GM19240 (cell line): ENCODE data around the gene SEZ6L.
A peak's percentile ranks its signal among the peaks of the same experiment; 100 is the strongest.

ENCODE experiments used
- DNase-seq: peaks from one replicate; pipeline ENCODE4 v3.0.0; 2011; ENCODE audit warnings: low spot score; ENCODE audit not compliant: insufficient read length

Gene SEZ6L

GRCh38 chr22:26416670-26417276, 247.5 kb downstream of the SEZ6L start:
- no peak for DNase-seq

GRCh38 chr22:26417406-26417805, 248.1 kb downstream of the SEZ6L start:
- DNase-seq: no peak

GRCh38 chr22:26418620-26419019, 249.4 kb downstream of the SEZ6L start:
- no peak for DNase-seq

- no peak for DNase-seq
These were observed 257.7 kb downstream of the SEZ6L start for GRCh38 chr22:26426924-26427323.

- peak; percentile 70 for DNase-seq
These were observed 259.5 kb downstream of the SEZ6L start, which contains the start of gene ASPHD2 for GRCh38 chr22:26428515-26429457. ASPHD2 (plus strand) TSS chr22:26429260; CDS start chr22:26433616, 4,356 bp downstream.

GRCh38 chr22:26429458-26430286, 260.4 kb downstream of the SEZ6L start:
- DNase-seq: no peak

- no peak for DNase-seq
These were observed 261.3 kb downstream of the SEZ6L start for GRCh38 chr22:26430600-26430999.

- no peak for DNase-seq
These were observed 262.2 kb downstream of the SEZ6L start for GRCh38 chr22:26431261-26431995.

GRCh38 chr22:26432619-26433311, 263.5 kb downstream of the SEZ6L start:
- DNase-seq: no peak
